ENCODE measurements around the gene DRAXIN.

DNA sequence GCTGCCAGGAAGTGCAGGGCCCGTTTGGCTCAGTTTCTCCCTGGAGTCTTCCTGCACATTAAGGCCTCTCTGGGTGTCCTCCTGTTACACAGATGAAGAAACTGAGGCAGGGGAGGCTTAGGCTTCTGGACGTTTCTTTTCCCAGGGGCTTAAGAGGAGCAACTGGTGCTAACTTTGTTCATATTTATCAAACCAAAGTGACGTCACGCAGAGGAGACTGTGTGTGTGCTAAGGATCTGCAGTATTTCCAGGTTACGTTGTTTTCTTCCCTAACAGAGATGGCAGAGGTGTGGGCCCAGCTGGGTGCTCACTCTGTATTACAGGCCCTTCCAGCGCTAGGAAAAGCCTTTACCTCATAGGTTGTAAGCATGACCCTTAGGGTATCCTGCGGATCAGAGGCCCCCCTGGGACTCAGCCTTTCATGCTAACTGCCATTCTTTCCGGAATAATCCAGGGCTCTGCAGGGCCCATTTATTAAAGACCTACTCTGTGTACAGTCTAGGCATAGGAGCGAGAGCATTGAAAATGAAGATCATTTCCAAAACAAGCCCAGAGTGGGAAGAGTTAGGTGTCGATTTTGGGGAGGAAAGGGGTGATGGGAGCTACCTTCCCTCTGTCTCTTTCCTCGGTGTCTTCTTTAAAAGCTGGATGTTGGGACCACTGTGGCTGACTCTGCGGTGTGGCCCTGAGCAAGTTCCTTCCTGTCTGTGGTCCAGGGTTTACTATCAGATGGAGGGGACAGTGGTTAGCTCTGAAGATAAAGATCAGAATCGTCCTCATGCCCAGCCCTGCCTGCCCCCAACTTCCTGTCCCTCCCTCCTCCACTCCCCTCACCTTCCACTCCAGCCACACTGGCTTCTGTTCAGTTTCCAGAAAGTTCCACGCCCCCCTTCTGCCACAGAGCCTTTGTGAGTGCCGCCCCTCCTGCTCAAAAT, 49.0 kb downstream of the DRAXIN start:
- no peak for TF ChIP-seq TCF12 (IDR thresholded peaks at IDR 0.05; ENCODE audit: low read depth)
- no peak for TF ChIP-seq EP300 (IDR thresholded peaks at IDR 0.05; ENCODE audit: borderline replicate concordance)
- TF ChIP-seq CEBPB (IDR thresholded peaks at IDR 0.05), result no peak
- TF ChIP-seq NFIC (IDR thresholded peaks at IDR 0.05), result no peak
- no peak for TF ChIP-seq TEAD4 (IDR thresholded peaks at IDR 0.05)
- no peak for TF ChIP-seq YY1 (IDR thresholded peaks at IDR 0.05; ENCODE audit: low read depth)
- TF ChIP-seq ZBTB7A (IDR thresholded peaks at IDR 0.05; ENCODE audit: low read depth), result no peak
- TF ChIP-seq, protein P1, sequence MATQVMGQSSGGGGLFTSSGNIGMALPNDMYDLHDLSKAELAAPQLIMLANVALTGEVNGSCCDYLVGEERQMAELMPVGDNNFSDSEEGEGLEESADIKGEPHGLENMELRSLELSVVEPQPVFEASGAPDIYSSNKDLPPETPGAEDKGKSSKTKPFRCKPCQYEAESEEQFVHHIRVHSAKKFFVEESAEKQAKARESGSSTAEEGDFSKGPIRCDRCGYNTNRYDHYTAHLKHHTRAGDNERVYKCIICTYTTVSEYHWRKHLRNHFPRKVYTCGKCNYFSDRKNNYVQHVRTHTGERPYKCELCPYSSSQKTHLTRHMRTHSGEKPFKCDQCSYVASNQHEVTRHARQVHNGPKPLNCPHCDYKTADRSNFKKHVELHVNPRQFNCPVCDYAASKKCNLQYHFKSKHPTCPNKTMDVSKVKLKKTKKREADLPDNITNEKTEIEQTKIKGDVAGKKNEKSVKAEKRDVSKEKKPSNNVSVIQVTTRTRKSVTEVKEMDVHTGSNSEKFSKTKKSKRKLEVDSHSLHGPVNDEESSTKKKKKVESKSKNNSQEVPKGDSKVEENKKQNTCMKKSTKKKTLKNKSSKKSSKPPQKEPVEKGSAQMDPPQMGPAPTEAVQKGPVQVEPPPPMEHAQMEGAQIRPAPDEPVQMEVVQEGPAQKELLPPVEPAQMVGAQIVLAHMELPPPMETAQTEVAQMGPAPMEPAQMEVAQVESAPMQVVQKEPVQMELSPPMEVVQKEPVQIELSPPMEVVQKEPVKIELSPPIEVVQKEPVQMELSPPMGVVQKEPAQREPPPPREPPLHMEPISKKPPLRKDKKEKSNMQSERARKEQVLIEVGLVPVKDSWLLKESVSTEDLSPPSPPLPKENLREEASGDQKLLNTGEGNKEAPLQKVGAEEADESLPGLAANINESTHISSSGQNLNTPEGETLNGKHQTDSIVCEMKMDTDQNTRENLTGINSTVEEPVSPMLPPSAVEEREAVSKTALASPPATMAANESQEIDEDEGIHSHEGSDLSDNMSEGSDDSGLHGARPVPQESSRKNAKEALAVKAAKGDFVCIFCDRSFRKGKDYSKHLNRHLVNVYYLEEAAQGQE (IDR thresholded peaks at IDR 0.05; ENCODE audit: low read depth), result no peak
- TF ChIP-seq TAF1 (IDR thresholded peaks at IDR 0.05; ENCODE audit: low read depth), result no peak
- no peak for TF ChIP-seq RAD21 (IDR thresholded peaks at IDR 0.05; ENCODE audit: low read depth)

Measured in Ishikawa (cell line).